Renal cortex interstitium (tissue), 11 donors: ENCODE measurements around the gene PBLD. TPM values are rescaled to one million over a fixed set of nuclear protein-coding genes. Genes with fewer than 3 reads are reported as not detected.
"Not testable (repeated sequence)": the region's sequence is repeated elsewhere in the genome, so short reads cannot be mapped to it uniquely, and the experiment has no call there.

Experiments
- DNase-seq, 11 donors: peaks; one replicate each; pipeline ENCODE4 v3.0.0-alpha.2; 2013; ENCODE audit warnings: low read depth in 9 of 11, low spot score in 4 of 11; ENCODE audit errors: extremely low read depth in 1 of 11
- polyA plus RNA-seq, 3 donors: library from polyadenylated mRNA; unstranded; fragments of 120-200 nt; gene quantifications; one replicate each; pipeline ENCODE4 v1.2.1, GENCODE V29; 2013; ENCODE audit not compliant: insufficient read length in 3 of 3

Gene PBLD
- polyA plus RNA-seq, 3 donors, result 67.5 to 105 (median 93.0) TPM

- DNase-seq, result peak in 5 of 11 donors; percentile 21 to 46 (median 30)
These were observed 30.8 kb downstream of the PBLD start for GRCh38 chr10:68301790-68302502.

DNA sequence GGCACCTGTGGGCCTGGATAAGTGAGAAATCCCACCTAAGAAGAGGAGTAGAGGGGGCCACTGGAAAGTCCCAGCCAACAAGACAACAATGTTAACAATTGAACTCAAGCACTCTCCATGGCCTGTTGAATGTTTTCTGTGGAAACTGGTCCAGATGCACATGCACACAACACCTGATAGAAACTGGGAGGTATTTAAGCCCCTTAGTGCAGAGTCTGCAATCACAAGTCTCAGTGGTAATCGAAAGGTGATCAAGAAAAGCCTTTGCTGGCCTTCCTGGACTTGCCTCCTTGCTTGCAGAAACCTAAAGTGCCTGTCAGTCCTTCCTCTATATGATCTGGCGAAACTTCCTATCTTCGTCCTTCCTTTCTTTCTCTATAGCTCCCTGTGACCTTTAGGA, 31.4 kb downstream of the PBLD start:
- DNase-seq, result no peak

- DNase-seq, result no peak
These were observed 35.7 kb downstream of the PBLD start for GRCh38 chr10:68296843-68297663.

DNA sequence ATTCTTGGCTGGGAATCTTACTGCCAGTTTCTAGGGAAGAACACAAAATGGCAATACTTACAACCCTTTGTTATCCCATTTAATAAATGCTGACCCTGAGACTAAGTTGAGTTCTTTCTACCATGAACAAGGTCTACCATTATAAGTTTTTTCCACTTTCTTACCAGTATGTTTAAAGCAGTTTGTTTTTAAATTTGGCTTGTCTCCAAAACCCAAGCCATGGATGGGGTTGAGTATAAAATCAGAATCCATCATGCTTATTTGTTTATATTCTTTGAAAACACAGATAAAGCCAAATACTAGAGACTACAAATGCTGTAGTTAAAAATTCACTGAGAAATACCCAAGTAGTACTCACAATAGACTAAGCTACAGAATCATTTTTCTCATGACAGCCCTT, 42.0 kb downstream of the PBLD start:
- no peak for DNase-seq

DNA sequence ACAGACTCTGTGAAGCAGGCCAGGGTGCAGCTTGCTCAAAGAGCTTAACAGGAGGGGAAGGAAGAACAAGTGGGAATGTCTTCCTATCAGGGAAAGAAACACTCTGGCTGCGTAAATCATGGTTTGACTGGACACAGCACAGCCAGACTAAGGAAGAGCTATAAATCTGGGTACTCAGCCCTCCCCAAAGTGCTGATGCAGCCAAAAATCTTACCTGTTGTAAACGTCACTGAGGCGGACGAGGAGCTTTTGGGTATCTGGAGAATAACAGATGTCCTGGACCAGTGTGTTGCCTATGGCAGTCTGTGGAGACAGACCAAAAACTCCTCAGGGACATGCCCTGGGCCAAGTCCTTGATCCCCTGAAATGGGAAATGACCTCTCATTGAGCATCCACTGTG, 44.0 kb downstream of the PBLD start:
- no peak for DNase-seq

DNA sequence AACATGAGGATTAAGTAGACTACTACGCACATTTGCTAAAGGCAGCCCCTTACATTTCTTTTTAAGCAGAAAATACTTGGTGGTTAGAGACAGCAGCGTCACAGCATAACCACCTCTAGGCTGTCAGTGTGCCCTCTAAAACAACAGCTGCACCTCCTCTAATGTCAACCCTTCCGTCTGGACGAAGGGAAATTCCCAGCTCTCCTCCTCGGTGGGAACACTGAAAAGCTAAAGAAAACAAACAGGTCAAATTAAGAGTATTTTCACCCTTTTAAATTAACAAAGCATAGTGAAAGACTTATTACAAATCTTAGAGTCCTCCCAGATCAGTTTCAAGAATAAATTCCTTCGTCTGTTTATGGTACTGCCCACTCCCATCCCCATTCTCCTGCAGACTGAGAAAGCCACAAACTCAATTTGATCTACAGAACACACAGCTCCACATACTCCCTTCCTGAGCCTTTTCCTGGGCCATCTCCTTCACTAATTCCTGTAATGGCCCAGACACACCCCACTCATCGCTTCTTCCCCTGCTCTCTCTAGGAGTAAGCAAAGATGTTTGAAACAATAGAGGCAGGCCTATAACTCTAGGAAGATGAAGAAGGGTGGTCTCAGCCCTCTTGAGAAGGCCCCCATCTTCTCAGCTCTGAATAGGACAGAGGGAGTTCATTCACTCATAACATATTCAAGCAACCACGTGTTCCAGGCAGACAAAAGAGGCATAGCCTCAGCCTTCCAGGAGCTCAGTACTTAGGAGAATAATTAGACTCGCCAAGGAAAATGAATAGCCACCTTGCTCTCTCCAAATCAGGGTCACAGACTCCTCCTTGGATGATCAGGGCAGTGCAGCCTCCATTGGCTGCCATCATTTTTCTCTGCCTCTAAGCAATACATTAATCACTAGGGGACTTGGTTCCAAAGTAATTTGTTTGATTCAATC, 48.4 kb downstream of the PBLD start:
- peak in 9 of 11 donors; percentile 32 to 67 (median 51) for DNase-seq

DNA sequence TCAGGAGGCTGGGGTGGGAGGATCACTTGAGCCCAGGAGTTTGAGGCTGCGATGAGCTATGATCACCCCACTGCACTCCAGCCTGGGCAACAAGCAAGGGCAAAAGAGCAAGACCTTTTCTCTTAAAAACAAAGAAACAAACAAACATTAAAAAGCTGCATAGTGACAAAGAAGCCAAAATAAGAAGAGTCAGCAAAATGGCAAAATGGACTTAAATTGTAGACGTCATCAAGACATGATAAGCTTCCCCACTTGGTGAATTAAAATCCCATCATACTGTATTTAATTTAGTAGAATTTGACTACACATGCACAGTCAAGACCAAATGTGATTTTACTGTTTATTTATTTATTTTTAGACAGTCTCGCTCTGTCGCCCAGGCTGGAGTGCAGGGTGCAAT, 52.0 kb downstream of the PBLD start:
- DNase-seq, result no peak

- not testable (repeated sequence) for DNase-seq
These were observed 53.6 kb downstream of the PBLD start for GRCh38 chr10:68278906-68279753.

DNA sequence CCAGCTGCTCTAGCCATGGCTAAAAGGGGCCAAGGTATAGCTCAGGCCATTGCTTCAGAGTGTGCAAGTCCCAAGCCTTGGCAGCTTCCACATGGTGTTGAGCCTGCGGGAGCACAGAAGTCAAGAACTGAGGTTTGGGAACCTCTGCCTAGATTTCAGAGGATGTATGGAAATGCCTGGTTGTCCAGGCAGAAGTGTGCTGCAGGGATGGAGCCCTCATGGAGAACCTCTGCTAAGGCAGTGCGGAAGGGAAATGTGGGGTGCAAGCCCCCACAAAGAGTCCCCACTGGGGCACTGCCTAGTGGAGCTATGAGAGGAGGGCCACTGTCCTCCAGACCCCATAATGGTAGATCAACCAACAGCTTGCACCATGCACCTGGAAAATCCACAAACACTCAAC, 54.9 kb downstream of the PBLD start:
- DNase-seq, result not testable (repeated sequence)

GRCh38 chr10:68276224-68276623, 56.5 kb downstream of the PBLD start:
- no peak for DNase-seq

DNA sequence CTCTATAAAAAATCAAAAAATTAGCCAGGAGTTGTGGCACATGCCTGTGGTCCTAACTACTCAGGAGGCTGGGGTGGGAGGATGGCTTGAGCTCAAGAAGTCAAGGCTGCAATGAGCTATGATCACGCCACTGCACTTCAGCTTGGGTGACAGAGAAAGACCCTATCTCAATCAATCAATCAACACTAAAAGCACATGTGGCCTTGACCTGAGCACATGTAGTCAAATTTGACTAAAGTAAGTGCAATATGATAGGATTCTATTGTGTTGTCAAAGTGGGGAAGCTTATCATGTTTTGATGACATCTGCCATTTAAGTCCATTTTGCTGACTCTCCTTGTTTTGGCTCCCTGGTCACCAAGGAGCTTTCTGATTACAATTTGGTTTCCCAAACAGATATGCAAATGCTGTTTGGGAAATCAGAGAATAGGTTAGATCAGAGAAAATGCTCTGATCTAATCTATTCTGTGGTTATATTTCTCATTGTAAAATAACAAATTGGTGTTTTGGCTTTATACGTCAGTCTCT, 57.1 kb downstream of the PBLD start:
- DNase-seq, result no peak

- DNase-seq, result no peak
These were observed 59.9 kb downstream of the PBLD start for GRCh38 chr10:68272833-68273232.

DNA sequence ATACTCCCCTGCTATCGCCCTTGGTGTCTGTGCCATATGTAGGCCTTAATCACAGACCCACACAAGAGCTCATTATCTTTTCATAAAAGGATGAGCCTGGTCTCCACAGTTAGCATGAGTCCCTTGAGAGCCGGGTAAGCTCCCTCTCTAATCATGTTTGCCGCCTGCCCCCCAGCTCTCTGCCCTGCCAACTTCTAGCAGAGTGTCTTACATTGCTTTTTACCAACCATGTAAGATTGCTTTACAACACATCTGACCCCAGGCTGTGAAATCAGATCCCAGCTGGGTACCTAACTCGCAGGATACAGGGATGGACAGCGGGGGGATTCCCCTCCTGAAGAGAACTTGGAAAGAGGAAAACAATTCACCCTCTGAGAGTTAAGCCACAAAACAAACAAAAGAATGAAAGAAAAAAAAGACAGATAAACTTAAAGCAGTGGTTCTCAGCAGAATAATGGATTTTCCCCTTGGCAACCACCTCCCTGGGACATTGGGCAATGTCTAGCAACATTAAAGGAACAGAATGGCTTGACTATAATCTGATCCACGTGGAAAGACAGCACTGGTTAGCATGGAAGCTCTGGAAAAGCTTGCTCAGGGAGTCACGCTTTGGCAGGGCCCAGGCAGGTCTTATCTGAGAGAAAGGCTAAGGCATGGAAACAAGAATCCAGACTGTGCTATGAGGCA, 61.4 kb downstream of the PBLD start:
- no peak for DNase-seq

GRCh38 chr10:68269562-68270290, 63.0 kb downstream of the PBLD start:
- DNase-seq, result no peak

- no peak for DNase-seq
These were observed 71.4 kb downstream of the PBLD start for GRCh38 chr10:68261132-68261856.

DNA sequence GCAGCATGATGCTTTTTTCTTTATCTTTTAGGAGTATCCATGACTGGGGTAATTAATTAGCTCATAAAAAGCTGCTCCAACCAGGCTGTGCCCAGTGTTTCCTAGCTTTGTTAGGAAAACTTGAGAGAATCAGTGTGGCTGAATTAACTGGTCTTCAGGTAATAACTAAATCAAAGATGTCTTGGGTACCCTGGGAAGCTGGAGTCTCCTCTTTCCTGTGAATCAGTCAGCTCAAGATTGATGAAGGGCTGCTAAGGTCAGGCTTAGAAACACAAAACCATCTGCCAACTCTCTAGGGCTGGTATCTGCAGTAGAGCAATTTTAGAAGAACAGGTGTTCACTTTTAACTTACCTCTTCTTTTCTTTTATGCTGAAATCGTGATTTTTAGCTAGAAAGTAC, 79.4 kb downstream of the PBLD start:
- DNase-seq, result peak in 4 of 11 donors; percentile 21 to 45 (median 32)
